Dermis blood vessel endothelial cell (primary cell): Measurements from ENCODE around the gene UBQLN3. TPM values are rescaled to one million over a fixed set of nuclear protein-coding genes. Genes with fewer than 3 reads are reported as not detected.

Experiments used
- DNase-seq: peaks from one replicate; pipeline ENCODE4 v3.0.0; 2010
- total RNA-seq: library from RNA; depleted of rRNA; stranded (reverse); fragments of >200 nt; gene quantifications from 2 replicates; pipeline ENCODE4 v1.2.3, GENCODE V29; 2014

UBQLN3 gene
- total RNA-seq, 1 donor from 2014 or later, result not detected

- no peak for DNase-seq
Observed at GRCh38 chr11:5505363-5506048, 4.3 kb downstream of the UBQLN3 start.

- no peak for DNase-seq
Observed at GRCh38 chr11:5504403-5504921, 5.3 kb downstream of the UBQLN3 start.

DNA sequence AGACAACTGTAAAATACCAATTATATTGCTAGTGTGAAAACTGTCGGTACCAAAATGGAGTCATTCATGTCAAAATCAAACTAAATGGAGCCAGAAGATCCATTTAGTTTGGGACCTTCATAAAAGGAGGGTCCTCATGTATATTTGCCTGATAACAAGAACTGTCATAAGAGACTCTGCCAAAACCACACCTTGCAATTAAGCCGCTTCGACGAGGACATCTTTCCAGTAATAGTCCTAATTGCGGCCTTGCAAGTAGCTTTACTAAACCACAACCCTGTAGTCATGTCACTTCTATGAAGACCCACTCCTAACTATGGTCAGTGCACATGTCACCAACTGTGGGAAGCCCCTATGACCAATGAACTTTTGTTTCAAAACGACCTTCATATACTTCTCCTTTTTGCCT is 9.4 kb downstream of the UBQLN3 start:
- no peak for DNase-seq

DNA sequence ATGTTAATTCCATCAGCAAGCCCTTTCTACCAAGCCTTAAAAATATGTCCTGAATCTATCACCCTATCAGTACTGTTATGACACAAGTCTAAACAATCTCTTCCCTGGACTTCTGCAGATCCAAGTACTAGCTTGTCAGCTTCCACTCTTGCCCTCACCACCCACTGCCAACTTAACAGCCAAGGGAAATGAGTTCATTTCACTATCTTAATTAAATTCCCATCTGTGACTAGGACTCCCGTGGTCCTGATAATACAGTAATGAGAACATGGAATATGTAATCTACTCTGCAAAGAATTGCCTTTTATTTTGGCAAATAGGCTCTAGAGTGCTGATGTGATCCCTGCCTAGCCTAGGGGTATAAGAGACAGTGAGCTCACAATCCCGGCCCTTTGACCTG is 10.1 kb downstream of the UBQLN3 start:
- DNase-seq, result no peak

GRCh38 chr11:5489576-5490357 is 20.0 kb downstream of the UBQLN3 start:
- DNase-seq, result no peak

DNA sequence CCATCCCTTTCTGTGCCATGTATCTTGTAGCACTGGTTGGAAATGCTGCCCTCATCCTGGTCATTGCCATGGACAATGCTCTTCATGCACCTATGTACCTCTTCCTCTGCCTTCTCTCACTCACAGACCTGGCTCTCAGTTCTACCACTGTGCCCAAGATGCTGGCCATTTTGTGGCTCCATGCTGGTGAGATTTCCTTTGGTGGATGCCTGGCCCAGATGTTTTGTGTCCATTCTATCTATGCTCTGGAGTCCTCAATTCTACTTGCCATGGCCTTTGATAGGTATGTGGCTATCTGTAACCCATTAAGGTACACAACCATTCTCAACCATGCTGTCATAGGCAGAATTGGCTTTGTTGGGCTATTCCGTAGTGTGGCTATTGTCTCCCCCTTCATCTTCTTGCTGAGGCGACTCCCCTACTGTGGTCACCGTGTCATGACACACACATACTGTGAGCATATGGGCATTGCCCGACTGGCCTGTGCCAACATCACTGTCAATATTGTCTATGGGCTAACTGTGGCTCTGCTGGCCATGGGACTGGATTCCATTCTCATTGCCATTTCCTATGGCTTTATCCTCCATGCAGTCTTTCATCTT is 20.9 kb downstream of the UBQLN3 start:
- DNase-seq, result no peak

- no peak for DNase-seq
Observed at GRCh38 chr11:5488385-5488784, 21.4 kb downstream of the UBQLN3 start, which contains the start of gene OR52D1. TSS of gene OR52D1 (plus strand) at chr11:5488685. CDS start at chr11:5488707, 22 bp downstream.

GRCh38 chr11:5486421-5486820 is 23.3 kb downstream of the UBQLN3 start:
- DNase-seq, result no peak

- DNase-seq, result no peak
Observed at GRCh38 chr11:5486003-5486402, 23.8 kb downstream of the UBQLN3 start.

- DNase-seq, result peak; percentile 72
Observed at GRCh38 chr11:5476186-5476819, 33.5 kb downstream of the UBQLN3 start.

GRCh38 chr11:5473921-5474320 is 35.8 kb downstream of the UBQLN3 start:
- no peak for DNase-seq

- DNase-seq, result no peak
Observed at GRCh38 chr11:5467527-5467926, 42.2 kb downstream of the UBQLN3 start.

DNA sequence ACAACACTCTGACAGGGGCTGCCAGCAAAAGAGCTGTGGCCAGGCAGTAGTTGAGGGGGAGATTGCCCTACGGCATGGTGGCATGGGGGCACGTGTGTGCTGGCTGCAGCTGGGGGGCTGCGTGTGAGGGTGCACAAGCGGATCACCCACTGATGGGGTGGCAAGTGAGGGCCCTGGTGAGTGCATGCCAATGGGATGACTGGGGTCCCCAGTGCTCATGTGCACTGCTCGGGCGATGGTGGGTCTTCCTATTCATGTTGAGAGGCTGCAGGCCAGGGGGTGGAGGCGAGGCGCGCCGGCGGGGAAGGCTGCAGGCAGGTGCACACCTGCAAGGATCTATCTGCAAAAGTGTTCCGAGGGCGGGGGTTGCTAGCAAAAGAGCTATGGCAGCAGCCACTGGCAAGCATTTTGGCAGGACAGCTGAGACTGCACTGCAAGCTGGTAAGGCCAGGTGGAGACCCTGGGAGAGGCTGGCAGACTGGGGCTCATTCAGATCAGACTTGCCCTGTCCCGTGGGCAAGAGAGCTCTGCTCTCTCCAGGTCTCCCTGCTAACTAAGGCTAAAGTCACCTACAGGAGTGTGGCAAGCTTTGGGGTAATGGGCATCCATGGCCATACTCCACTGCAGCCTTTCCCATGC is 48.7 kb downstream of the UBQLN3 start:
- DNase-seq, result no peak

Other genes with a start within 250 kb of the UBQLN3 start
- not detected in 2 replicates for gene HBE1, start 240.0 kb downstream of the UBQLN3 start, total RNA-seq
- gene OR51B4, start 208.0 kb downstream of the UBQLN3 start, total RNA-seq, result not detected in 2 replicates
- not detected in 2 replicates for gene OR51B2, start 185.7 kb downstream of the UBQLN3 start, total RNA-seq
- gene OR51B5, start 166.4 kb downstream of the UBQLN3 start, total RNA-seq, result not detected in 2 replicates
- gene OR51B6, start 158.4 kb downstream of the UBQLN3 start, total RNA-seq, result not detected in 2 replicates
- gene OR51M1, start 126.1 kb downstream of the UBQLN3 start, total RNA-seq, result not detected in 2 replicates
- gene OR51Q1, start 87.8 kb downstream of the UBQLN3 start, total RNA-seq, result not detected in 2 replicates
- not detected in 2 replicates for gene OR51I1, start 68.4 kb downstream of the UBQLN3 start, total RNA-seq
- not detected in 2 replicates for gene OR51I2, start 60.6 kb downstream of the UBQLN3 start, total RNA-seq
- gene OR52D1, start 21.3 kb downstream of the UBQLN3 start, total RNA-seq, result not detected in 2 replicates
- gene UBQLNL, start 6.7 kb upstream of the UBQLN3 start, total RNA-seq, result 0.05 TPM in 1 of 2 replicates, not detected in the other
- gene OR52H1, start 38.6 kb upstream of the UBQLN3 start, total RNA-seq, result not detected in 2 replicates
- not detected in 2 replicates for gene OR52B6, start 70.9 kb upstream of the UBQLN3 start, total RNA-seq
- gene TRIM6, start 86.7 kb upstream of the UBQLN3 start, total RNA-seq, result 1.0 and 3.3 TPM in 2 replicates
- 16.3 and 17.0 TPM in 2 replicates for gene TRIM34, start 115.0 kb upstream of the UBQLN3 start, total RNA-seq
- 83.0 and 86.6 TPM in 2 replicates for gene TRIM5, start 175.1 kb upstream of the UBQLN3 start, total RNA-seq
- gene TRIM22, start 179.8 kb upstream of the UBQLN3 start, total RNA-seq, result 133 and 143 TPM in 2 replicates
- gene OR56B1, start 226.5 kb upstream of the UBQLN3 start, total RNA-seq, result not detected in 2 replicates
- gene OR52N4, start 244.3 kb upstream of the UBQLN3 start, total RNA-seq, result 0.17 TPM in 1 of 2 replicates, not detected in the other